Endothelial cell (in vitro differentiated cells): ENCODE results near the gene ARID1B. TPM values are rescaled to one million over a fixed set of nuclear protein-coding genes. Genes with fewer than 3 reads are reported as not detected.

Experiments used
- DNase-seq: peaks from one replicate; pipeline ENCODE4 v3.0.0; 2021; ENCODE audit warnings: low spot score
- H3K27ac Mint-ChIP-seq: one replicate; pipeline ENCODE4 v1.8.0; 2021; ENCODE audit warnings: mixed read lengths, inconsistent platforms; ENCODE audit not compliant: unreplicated experiment
- H3K27me3 Mint-ChIP-seq: one replicate; pipeline ENCODE4 v1.8.0; 2021; ENCODE audit warnings: mild to moderate bottlenecking, moderate library complexity, mixed read lengths, inconsistent platforms; ENCODE audit not compliant: unreplicated experiment
- H3K36me3 Mint-ChIP-seq: one replicate; pipeline ENCODE4 v1.8.0; 2021; ENCODE audit warnings: mild to moderate bottlenecking, low read depth, mixed read lengths, inconsistent platforms; ENCODE audit not compliant: unreplicated experiment
- H3K4me1 Mint-ChIP-seq: one replicate; pipeline ENCODE4 v1.8.0; 2021; ENCODE audit warnings: mild to moderate bottlenecking, mixed read lengths, inconsistent platforms; ENCODE audit not compliant: unreplicated experiment
- H3K4me3 Mint-ChIP-seq: one replicate; pipeline ENCODE4 v1.8.0; 2021; ENCODE audit warnings: mild to moderate bottlenecking, mixed read lengths, inconsistent platforms; ENCODE audit not compliant: unreplicated experiment
- H3K9me3 Mint-ChIP-seq: one replicate; pipeline ENCODE4 v1.8.0; 2021; ENCODE audit warnings: mixed read lengths, inconsistent platforms; ENCODE audit not compliant: unreplicated experiment
- total RNA-seq: library from RNA; stranded (reverse); fragmentation: NEBNext Ultra II Directional; extraction: Animal tissue kit (Norgen Biotek cat#: 25700); gene quantifications from one replicate; pipeline ENCODE4 v1.2.1, GENCODE V29; 2021; ENCODE audit not compliant: unreplicated experiment
- TF ChIP-seq, protein P1 (sequence below): fragments of 200-600 bp; sonication (generic); IDR thresholded peaks from one replicate; pipeline ENCODE4 v1.5.0; 2021; ENCODE audit warnings: antibody characterized with exemption; ENCODE audit not compliant: unreplicated experiment

The ARID1B gene
- total RNA-seq, 1 donor from 2014 or later, result 104 TPM

DNA sequence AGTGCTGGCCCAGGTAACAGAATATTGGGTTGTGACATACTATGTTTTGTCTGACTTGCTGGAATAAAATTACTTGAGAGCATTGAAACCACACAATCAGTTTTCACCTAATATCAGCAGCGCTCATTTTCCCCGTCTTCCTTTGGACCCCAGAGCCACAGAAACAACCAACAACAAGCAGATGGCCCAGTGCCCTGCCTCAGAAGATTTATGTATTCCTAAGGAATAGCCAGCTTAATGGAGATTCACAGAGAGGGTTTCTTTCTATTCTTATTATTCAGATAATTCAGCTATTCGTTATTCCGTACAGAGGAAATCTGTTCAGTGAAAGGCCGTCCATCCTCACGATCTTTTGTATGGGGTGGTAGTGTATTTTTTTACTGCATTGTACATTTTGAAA, 391.3 kb downstream of the ARID1B start:
- Mint-ChIP-seq H3K27me3 (no peaks in the 10 kb centered on the region), H3K27ac (no peak overlapping the region), H3K4me1 (peaks cover 2% of the 10 kb centered on the region), H3K4me3 (no peak overlapping the region), H3K9me3 (no peaks in the 10 kb centered on the region), H3K36me3 (peaks cover 14% of the 10 kb centered on the region)
- TF ChIP-seq, protein P1, sequence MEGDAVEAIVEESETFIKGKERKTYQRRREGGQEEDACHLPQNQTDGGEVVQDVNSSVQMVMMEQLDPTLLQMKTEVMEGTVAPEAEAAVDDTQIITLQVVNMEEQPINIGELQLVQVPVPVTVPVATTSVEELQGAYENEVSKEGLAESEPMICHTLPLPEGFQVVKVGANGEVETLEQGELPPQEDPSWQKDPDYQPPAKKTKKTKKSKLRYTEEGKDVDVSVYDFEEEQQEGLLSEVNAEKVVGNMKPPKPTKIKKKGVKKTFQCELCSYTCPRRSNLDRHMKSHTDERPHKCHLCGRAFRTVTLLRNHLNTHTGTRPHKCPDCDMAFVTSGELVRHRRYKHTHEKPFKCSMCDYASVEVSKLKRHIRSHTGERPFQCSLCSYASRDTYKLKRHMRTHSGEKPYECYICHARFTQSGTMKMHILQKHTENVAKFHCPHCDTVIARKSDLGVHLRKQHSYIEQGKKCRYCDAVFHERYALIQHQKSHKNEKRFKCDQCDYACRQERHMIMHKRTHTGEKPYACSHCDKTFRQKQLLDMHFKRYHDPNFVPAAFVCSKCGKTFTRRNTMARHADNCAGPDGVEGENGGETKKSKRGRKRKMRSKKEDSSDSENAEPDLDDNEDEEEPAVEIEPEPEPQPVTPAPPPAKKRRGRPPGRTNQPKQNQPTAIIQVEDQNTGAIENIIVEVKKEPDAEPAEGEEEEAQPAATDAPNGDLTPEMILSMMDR, result no peak
- DNase-seq, result no peak

- H3K27me3 Mint-ChIP-seq, result no peaks in the 10 kb centered on the region
- H3K4me3 Mint-ChIP-seq, result no peak overlapping the region
- TF ChIP-seq, protein P1, result no peak
- H3K36me3 Mint-ChIP-seq, result peaks cover 14% of the 10 kb centered on the region
- H3K9me3 Mint-ChIP-seq, result no peaks in the 10 kb centered on the region
- no peak for DNase-seq
- peaks cover 4% of the 10 kb centered on the region for H3K4me1 Mint-ChIP-seq
- H3K27ac Mint-ChIP-seq, result no peak overlapping the region
Observed at GRCh38 chr6:157169226-157169625, 392.0 kb downstream of the ARID1B start.

GRCh38 chr6:157169656-157170055, 392.5 kb downstream of the ARID1B start:
- Mint-ChIP-seq H3K27me3 (no peaks in the 10 kb centered on the region), H3K4me3 (no peak overlapping the region), H3K36me3 (peaks cover 14% of the 10 kb centered on the region), H3K9me3 (no peaks in the 10 kb centered on the region), H3K4me1 (peaks cover 5% of the 10 kb centered on the region), H3K27ac (no peak overlapping the region)
- TF ChIP-seq, protein P1, result no peak
- no peak for DNase-seq

DNA sequence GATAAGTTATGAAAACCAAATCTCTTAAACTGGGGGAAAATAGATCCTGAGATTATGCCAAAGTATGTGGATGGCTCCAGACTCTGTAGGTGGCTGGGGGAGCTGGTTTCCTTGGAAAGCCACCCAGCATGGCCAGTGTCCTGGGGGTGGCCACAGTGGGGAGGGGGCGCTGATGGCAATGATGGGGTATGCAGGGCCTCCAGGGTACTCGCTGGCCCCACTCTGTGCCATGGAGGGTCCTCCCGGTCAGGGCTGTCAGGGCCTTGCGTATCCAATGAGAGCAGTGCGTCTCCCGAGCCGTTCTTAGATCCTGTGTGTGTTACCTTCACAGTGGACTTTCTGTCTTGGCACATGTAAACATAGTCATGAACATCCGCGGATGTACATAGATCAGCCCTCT, 393.4 kb downstream of the ARID1B start:
- no peak for DNase-seq
- H3K4me1 Mint-ChIP-seq, result peaks cover 5% of the 10 kb centered on the region
- TF ChIP-seq, protein P1, result no peak
- no peak overlapping the region for H3K4me3 Mint-ChIP-seq
- H3K9me3 Mint-ChIP-seq, result no peaks in the 10 kb centered on the region
- H3K36me3 Mint-ChIP-seq, result peaks cover 14% of the 10 kb centered on the region
- H3K27me3 Mint-ChIP-seq, result no peaks in the 10 kb centered on the region
- no peak overlapping the region for H3K27ac Mint-ChIP-seq

DNA sequence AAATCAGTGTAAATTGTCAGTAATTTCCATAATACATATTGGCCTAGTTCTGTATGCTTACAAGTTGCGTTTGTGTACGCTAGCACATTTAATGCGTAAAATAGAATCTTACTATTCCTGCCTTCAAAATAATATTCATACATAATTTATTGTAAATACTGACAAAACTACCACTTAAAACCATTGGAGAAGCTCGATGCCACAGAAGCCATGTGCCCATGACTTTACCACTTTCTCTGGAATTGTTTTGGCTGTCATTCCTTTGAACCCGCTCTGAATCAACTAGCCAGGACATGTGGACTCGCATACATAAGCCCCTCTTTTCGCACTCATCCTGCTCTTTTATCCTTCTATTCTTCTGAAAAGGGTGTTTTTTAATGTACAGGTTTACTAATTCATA, 394.6 kb downstream of the ARID1B start:
- H3K4me1 Mint-ChIP-seq, result peaks cover 5% of the 10 kb centered on the region
- peaks cover 14% of the 10 kb centered on the region for H3K36me3 Mint-ChIP-seq
- no peak for DNase-seq
- H3K4me3 Mint-ChIP-seq, result no peak overlapping the region
- no peaks in the 10 kb centered on the region for H3K9me3 Mint-ChIP-seq
- no peaks in the 10 kb centered on the region for H3K27me3 Mint-ChIP-seq
- H3K27ac Mint-ChIP-seq, result no peak overlapping the region
- TF ChIP-seq, protein P1, result no peak
